ENCODE measurements around the gene KLHL7.

- no peak for TF ChIP-seq CTCF (IDR thresholded peaks at IDR 0.05)
- TF ChIP-seq POLR2A (IDR thresholded peaks at IDR 0.05): no peak
- no peak for TF ChIP-seq POLR2AphosphoS5 (IDR thresholded peaks at IDR 0.05; ENCODE audit: insufficient read depth in 1 of 2, low read depth in 1 of 2)
These were observed 52.1 kb downstream of the KLHL7 start for GRCh38 chr7:23157679-23158078.

Data from vagina (tissue), 2 donors.